CD4-positive, CD25-positive, alpha-beta regulatory T cell (primary cell): ENCODE results near the gene PREX1. TPM values are rescaled to one million over a fixed set of nuclear protein-coding genes. Genes with fewer than 3 reads are reported as not detected.

Source experiments
- ATAC-seq, 2 donors: fragments of 150-1000 bp; cut with Tn5 transposase; one replicate each; pipeline ENCODE4 v1.10.0; 2021; ENCODE audit warnings: low read depth in 2 of 2, moderate number of reproducible peaks in 2 of 2, moderate library complexity in 1 of 2
- DNase-seq, 3 donors: peaks; one replicate each; pipeline versions ENCODE4 v3.0.0 to v3.0.0-alpha.2; 2012 to 2022; ENCODE audit warnings: mixed read lengths in 1 of 3
- H3K27ac ChIP-seq: one replicate; pipeline ENCODE4 v1.7.0; 2013; ENCODE audit warnings: mild to moderate bottlenecking, low read length; ENCODE audit not compliant: insufficient read depth, poor library complexity, severe bottlenecking
- H3K27me3 ChIP-seq: one replicate; pipeline ENCODE4 v1.7.0; 2013; ENCODE audit warnings: low read length; ENCODE audit not compliant: control insufficient read depth, insufficient read depth
- H3K36me3 ChIP-seq: one replicate; pipeline ENCODE4 v1.7.0; 2013; ENCODE audit warnings: mild to moderate bottlenecking, low read length, moderate library complexity; ENCODE audit not compliant: control insufficient read depth, insufficient read depth
- H3K4me1 ChIP-seq: 2 replicates; pipeline ENCODE4 v1.7.0; 2013; ENCODE audit warnings: mild to moderate bottlenecking, low read length; ENCODE audit not compliant: insufficient read depth, control insufficient read depth, poor library complexity, severe bottlenecking
- H3K4me3 ChIP-seq: one replicate; pipeline ENCODE4 v1.7.0; 2013; ENCODE audit warnings: low read depth, mild to moderate bottlenecking, low read length, moderate library complexity
- H3K9me3 ChIP-seq, 2 experiments: 1 replicate in 1 of 2; 2 replicates in 1 of 2; pipeline ENCODE4 v1.7.0; 2013; ENCODE audit warnings: low read length in 2 of 2, mild to moderate bottlenecking in 1 of 2, moderate library complexity in 1 of 2; ENCODE audit not compliant: control insufficient read depth in 2 of 2
- H3K27ac Mint-ChIP-seq, 3 donors: one replicate each; pipeline ENCODE4 v1.8.0; 2020 to 2022; ENCODE audit warnings: mild to moderate bottlenecking in 3 of 3, mixed read lengths in 3 of 3, moderate library complexity in 2 of 3
- H3K27me3 Mint-ChIP-seq: one replicate; pipeline ENCODE4 v1.8.0; 2022; ENCODE audit warnings: mild to moderate bottlenecking, mixed read lengths
- H3K36me3 Mint-ChIP-seq: one replicate; pipeline ENCODE4 v1.8.0; 2020; ENCODE audit warnings: mixed read lengths
- H3K4me1 Mint-ChIP-seq, 4 donors: one replicate each; pipeline ENCODE4 v1.8.0; 2020 to 2022; ENCODE audit warnings: mixed read lengths in 4 of 4, mild to moderate bottlenecking in 1 of 4
- H3K4me3 Mint-ChIP-seq, 4 donors: one replicate each; pipeline ENCODE4 v1.8.0; 2020 to 2022; ENCODE audit warnings: mild to moderate bottlenecking in 4 of 4, mixed read lengths in 4 of 4, moderate library complexity in 3 of 4
- H3K9me3 Mint-ChIP-seq, 7 donors: one replicate each; pipeline ENCODE4 v1.8.0; 2020 to 2022; ENCODE audit warnings: mixed read lengths in 7 of 7, mild to moderate bottlenecking in 3 of 7, moderate library complexity in 2 of 7
- polyA plus RNA-seq, 4 donors: library from polyadenylated mRNA; unstranded; fragments of 300-500 nt; fragmentation: Illumina TruSeq; gene quantifications; one replicate each; pipeline ENCODE4 v1.2.3, GENCODE V29; 2021
- total RNA-seq: library from RNA; stranded (reverse); gene quantifications from one replicate; pipeline ENCODE4 v1.2.3, GENCODE V29; 2022

PREX1 gene
- total and polyA plus RNA-seq, 5 donors from 2014 or later = 40.8 to 264 (median 57.0) TPM

GRCh38 chr20:48669946-48670605 lies 157.7 kb downstream of the PREX1 start:
- peak overlapping the region in 1 of 4 donors; percentile 36 for H3K4me3 Mint-ChIP-seq
- H3K27me3 Mint-ChIP-seq = no peaks in the 10 kb centered on the region
- Histone ChIP-seq H3K4me1 (no peaks in the 10 kb centered on the region), H3K9me3 (no peaks in the 10 kb centered on the region), H3K36me3 (peaks cover 90% of the 10 kb centered on the region), H3K4me3 (no peak overlapping the region), H3K27ac (no peak overlapping the region), H3K27me3 (no peaks in the 10 kb centered on the region)
- H3K36me3 Mint-ChIP-seq = peaks cover 63% of the 10 kb centered on the region
- ATAC-seq = no peak
- peak overlapping the region in 1 of 3 donors; percentile 85 for H3K27ac Mint-ChIP-seq
- no peak for DNase-seq
- H3K4me1 Mint-ChIP-seq = peaks cover 0 to 7% (median 2%) of the 10 kb centered on the region in 4 donors
- H3K9me3 Mint-ChIP-seq = peaks cover 0 to 6% (median 0%) of the 10 kb centered on the region in 7 donors

GRCh38 chr20:48668451-48668946 lies 159.3 kb downstream of the PREX1 start:
- Mint-ChIP-seq H3K4me3 (no peak overlapping the region), H3K27ac (peak overlapping the region in 1 of 3 donors; percentile 77), H3K27me3 (no peaks in the 10 kb centered on the region), H3K4me1 (peaks cover 0 to 7% (median 4%) of the 10 kb centered on the region in 4 donors), H3K36me3 (peaks cover 64% of the 10 kb centered on the region), H3K9me3 (peaks cover 0 to 5% (median 0%) of the 10 kb centered on the region in 7 donors)
- H3K27me3 ChIP-seq = no peaks in the 10 kb centered on the region
- no peak overlapping the region for H3K4me3 ChIP-seq
- no peak overlapping the region for H3K27ac ChIP-seq
- H3K4me1 ChIP-seq = no peaks in the 10 kb centered on the region
- DNase-seq (no peak), ATAC-seq (no peak)
- H3K36me3 ChIP-seq = peaks cover 87% of the 10 kb centered on the region
- no peaks in the 10 kb centered on the region for H3K9me3 ChIP-seq

- H3K36me3 ChIP-seq = peaks cover 87% of the 10 kb centered on the region
- H3K27ac Mint-ChIP-seq = peak overlapping the region in 1 of 3 donors; percentile 26
Measured at GRCh38 chr20:48667889-48668413, 159.8 kb downstream of the PREX1 start.

GRCh38 chr20:48667481-48667880 lies 160.3 kb downstream of the PREX1 start:
- Mint-ChIP-seq H3K9me3 (peaks cover 0 to 5% (median 0%) of the 10 kb centered on the region in 7 donors), H3K4me3 (peak overlapping the region in 1 of 4 donors; percentile 90), H3K27ac (peak overlapping the region in 1 of 3 donors; percentile 26), H3K27me3 (no peaks in the 10 kb centered on the region), H3K36me3 (peaks cover 60% of the 10 kb centered on the region), H3K4me1 (peaks cover 0 to 7% (median 5%) of the 10 kb centered on the region in 4 donors)
- no peak overlapping the region for H3K4me3 ChIP-seq
- peaks cover 87% of the 10 kb centered on the region for H3K36me3 ChIP-seq
- ATAC-seq (no peak), DNase-seq (no peak)
- H3K4me1 ChIP-seq = no peaks in the 10 kb centered on the region
- H3K27ac ChIP-seq = no peak overlapping the region
- no peaks in the 10 kb centered on the region for H3K27me3 ChIP-seq
- H3K9me3 ChIP-seq = no peaks in the 10 kb centered on the region

More at GRCh38 chr20:48667889-48668413, 159.8 kb downstream of the PREX1 start:
- H3K4me1 Mint-ChIP-seq = peaks cover 0 to 7% (median 5%) of the 10 kb centered on the region in 4 donors
- H3K4me3 Mint-ChIP-seq = peak overlapping the region in 1 of 4 donors; percentile 90
- H3K36me3 Mint-ChIP-seq = peaks cover 62% of the 10 kb centered on the region
- no peaks in the 10 kb centered on the region for H3K4me1 ChIP-seq
- ATAC-seq (no peak), DNase-seq (no peak)
- no peaks in the 10 kb centered on the region for H3K9me3 ChIP-seq
- H3K27me3 Mint-ChIP-seq = no peaks in the 10 kb centered on the region
- peaks cover 0 to 4% (median 0%) of the 10 kb centered on the region in 7 donors for H3K9me3 Mint-ChIP-seq
- no peak overlapping the region for H3K27ac ChIP-seq
- no peak overlapping the region for H3K4me3 ChIP-seq
- no peaks in the 10 kb centered on the region for H3K27me3 ChIP-seq

- Mint-ChIP-seq H3K27ac (peak overlapping the region in 1 of 3 donors; percentile 69), H3K27me3 (no peaks in the 10 kb centered on the region), H3K4me1 (peaks cover 0 to 8% (median 5%) of the 10 kb centered on the region in 4 donors), H3K9me3 (peaks cover 0 to 5% (median 0%) of the 10 kb centered on the region in 7 donors), H3K36me3 (peaks cover 55% of the 10 kb centered on the region), H3K4me3 (no peak overlapping the region)
- Histone ChIP-seq H3K27me3 (no peaks in the 10 kb centered on the region), H3K4me3 (no peak overlapping the region), H3K27ac (no peak overlapping the region), H3K9me3 (no peaks in the 10 kb centered on the region), H3K36me3 (peaks cover 84% of the 10 kb centered on the region), H3K4me1 (no peaks in the 10 kb centered on the region)
- no peak for DNase-seq
- ATAC-seq = no peak
Measured at GRCh38 chr20:48665785-48666184, 162.0 kb downstream of the PREX1 start.

- H3K27me3 Mint-ChIP-seq = no peaks in the 10 kb centered on the region
- H3K4me1 Mint-ChIP-seq = peaks cover 7 to 15% (median 10%) of the 10 kb centered on the region in 4 donors
- peak overlapping the region in 1 of 3 donors; percentile 51 for H3K27ac Mint-ChIP-seq
- H3K36me3 Mint-ChIP-seq = peaks cover 65% of the 10 kb centered on the region
- no peak for DNase-seq
- H3K27ac ChIP-seq = no peak overlapping the region
- H3K9me3 ChIP-seq = no peaks in the 10 kb centered on the region
- no peak overlapping the region for H3K4me3 ChIP-seq
- no peaks in the 10 kb centered on the region for H3K4me1 ChIP-seq
- H3K9me3 Mint-ChIP-seq = peaks cover 0 to 3% (median 0%) of the 10 kb centered on the region in 7 donors
- no peak overlapping the region for H3K4me3 Mint-ChIP-seq
- peaks cover 89% of the 10 kb centered on the region for H3K36me3 ChIP-seq
- no peaks in the 10 kb centered on the region for H3K27me3 ChIP-seq
- ATAC-seq = no peak
Measured at GRCh38 chr20:48662711-48663110, 165.1 kb downstream of the PREX1 start.

GRCh38 chr20:48661575-48662455 lies 166.0 kb downstream of the PREX1 start:
- no peaks in the 10 kb centered on the region for H3K4me1 ChIP-seq
- Mint-ChIP-seq H3K9me3 (peaks cover 0 to 3% (median 0%) of the 10 kb centered on the region in 7 donors), H3K27ac (no peak overlapping the region), H3K36me3 (peaks cover 63% of the 10 kb centered on the region), H3K27me3 (no peaks in the 10 kb centered on the region), H3K4me1 (peaks cover 7 to 17% (median 13%) of the 10 kb centered on the region in 4 donors), H3K4me3 (no peak overlapping the region)
- no peak overlapping the region for H3K27ac ChIP-seq
- DNase-seq (no peak), ATAC-seq (no peak)
- no peak overlapping the region for H3K4me3 ChIP-seq
- peaks cover 89% of the 10 kb centered on the region for H3K36me3 ChIP-seq
- no peaks in the 10 kb centered on the region for H3K9me3 ChIP-seq
- no peaks in the 10 kb centered on the region for H3K27me3 ChIP-seq
